Effector memory CD8-positive, alpha-beta T cell (primary cell): ENCODE results near the gene POU2F3.

Source experiments
- ATAC-seq: fragments of 150-1000 bp; cut with Tn5 transposase; replicated peaks from 2 replicates; pipeline ENCODE4 v1.10.0; 2021; ENCODE audit warnings: mild to moderate bottlenecking, moderate library complexity
- DNase-seq, 3 experiments: peaks; one replicate each; pipeline ENCODE4 v3.0.0; 2021
- H3K27ac Mint-ChIP-seq, 2 donors: one replicate each; pipeline ENCODE4 v1.8.0; 2022; ENCODE audit warnings: mild to moderate bottlenecking in 2 of 2, mixed read lengths in 2 of 2, moderate library complexity in 2 of 2
- H3K27me3 Mint-ChIP-seq, 2 donors: one replicate each; pipeline ENCODE4 v1.8.0; 2022; ENCODE audit warnings: mixed read lengths in 2 of 2
- H3K36me3 Mint-ChIP-seq: one replicate; pipeline ENCODE4 v1.8.0; 2022; ENCODE audit warnings: mild to moderate bottlenecking, moderate library complexity, mixed read lengths; ENCODE audit not compliant: insufficient read depth
- H3K4me1 Mint-ChIP-seq, 2 donors: one replicate each; pipeline ENCODE4 v1.8.0; 2022; ENCODE audit warnings: low read depth in 2 of 2, mixed read lengths in 2 of 2
- H3K4me3 Mint-ChIP-seq, 2 donors: one replicate each; pipeline ENCODE4 v1.8.0; 2022; ENCODE audit warnings: mild to moderate bottlenecking in 2 of 2, mixed read lengths in 2 of 2, moderate library complexity in 2 of 2
- H3K9me3 Mint-ChIP-seq, 2 donors: one replicate each; pipeline ENCODE4 v1.8.0; 2022; ENCODE audit warnings: mixed read lengths in 2 of 2

The POU2F3 gene

GRCh38 chr11:120318906-120319305 is 79.0 kb downstream of the POU2F3 start:
- Mint-ChIP-seq H3K27ac (no peak overlapping the region), H3K4me1 (no peaks in the 10 kb centered on the region), H3K36me3 (no peaks in the 10 kb centered on the region), H3K4me3 (no peak overlapping the region), H3K27me3 (peaks cover 56 to 68% of the 10 kb centered on the region in 2 donors), H3K9me3 (no peaks in the 10 kb centered on the region)
- ATAC-seq (no peak), DNase-seq (no peak)

- no peak for DNase-seq
- ATAC-seq: peak; percentile 63
- no peaks in the 10 kb centered on the region for H3K9me3 Mint-ChIP-seq
Observed at GRCh38 chr11:120324932-120325810, 85.2 kb downstream of the POU2F3 start, which contains the start of gene TLCD5. TSS of gene TLCD5 (plus strand) at chr11:120325299. CDS start at chr11:120327442, 2,143 bp downstream.

GRCh38 chr11:120326228-120326627 is 86.3 kb downstream of the POU2F3 start:
- Mint-ChIP-seq H3K36me3 (no peaks in the 10 kb centered on the region), H3K27me3 (peaks cover 77 to 82% of the 10 kb centered on the region in 2 donors), H3K27ac (no peak overlapping the region), H3K9me3 (no peaks in the 10 kb centered on the region), H3K4me1 (peaks cover 4 to 14% of the 10 kb centered on the region in 2 donors), H3K4me3 (peak overlapping the region; percentile 37 to 45)
- no peak for ATAC-seq
- DNase-seq: no peak

More at GRCh38 chr11:120324932-120325810, 85.2 kb downstream of the POU2F3 start, which contains the start of gene TLCD5:
- no peak within 1 kb of the TSS for H3K27ac Mint-ChIP-seq
- no peaks in the 10 kb centered on the region for H3K36me3 Mint-ChIP-seq
- peaks cover 4 to 14% of the 10 kb centered on the region in 2 donors for H3K4me1 Mint-ChIP-seq
- H3K4me3 Mint-ChIP-seq: peak within 1 kb of the TSS; percentile 70 to 77
- peaks cover 72 to 78% of the 10 kb centered on the region in 2 donors for H3K27me3 Mint-ChIP-seq

GRCh38 chr11:120326845-120327281 is 86.9 kb downstream of the POU2F3 start:
- Mint-ChIP-seq H3K36me3 (no peaks in the 10 kb centered on the region), H3K4me1 (peaks cover 4 to 14% of the 10 kb centered on the region in 2 donors), H3K4me3 (no peak overlapping the region), H3K27ac (no peak overlapping the region), H3K27me3 (peaks cover 78 to 82% of the 10 kb centered on the region in 2 donors), H3K9me3 (no peaks in the 10 kb centered on the region)
- DNase-seq: no peak
- ATAC-seq: peak; percentile 32

GRCh38 chr11:120327311-120327710 is 87.4 kb downstream of the POU2F3 start:
- ATAC-seq (no peak), DNase-seq (no peak)
- H3K9me3 Mint-ChIP-seq: no peaks in the 10 kb centered on the region
- H3K4me3 Mint-ChIP-seq: no peak overlapping the region
- H3K4me1 Mint-ChIP-seq: peaks cover 4 to 14% of the 10 kb centered on the region in 2 donors
- H3K27ac Mint-ChIP-seq: no peak overlapping the region
- H3K27me3 Mint-ChIP-seq: peaks cover 77 to 82% of the 10 kb centered on the region in 2 donors
- no peaks in the 10 kb centered on the region for H3K36me3 Mint-ChIP-seq

- DNase-seq (no peak), ATAC-seq (no peak)
- Mint-ChIP-seq H3K36me3 (peaks cover 3% of the 10 kb centered on the region), H3K4me1 (peaks cover 4 to 14% of the 10 kb centered on the region in 2 donors), H3K27ac (no peak overlapping the region), H3K27me3 (peaks cover 67 to 73% of the 10 kb centered on the region in 2 donors), H3K9me3 (no peaks in the 10 kb centered on the region), H3K4me3 (no peak overlapping the region)
Observed at GRCh38 chr11:120329556-120329955, 89.6 kb downstream of the POU2F3 start.

- DNase-seq (no peak), ATAC-seq (no peak)
- Mint-ChIP-seq H3K36me3 (peaks cover 3% of the 10 kb centered on the region), H3K27ac (no peak overlapping the region), H3K27me3 (peaks cover 63 to 69% of the 10 kb centered on the region in 2 donors), H3K4me1 (peaks cover 6 to 11% of the 10 kb centered on the region in 2 donors), H3K9me3 (no peaks in the 10 kb centered on the region), H3K4me3 (no peak overlapping the region)
Observed at GRCh38 chr11:120330045-120330444, 90.1 kb downstream of the POU2F3 start.

GRCh38 chr11:120331301-120331996 is 91.5 kb downstream of the POU2F3 start:
- DNase-seq (no peak), ATAC-seq (no peak)
- Mint-ChIP-seq H3K9me3 (no peaks in the 10 kb centered on the region), H3K27ac (no peak overlapping the region), H3K27me3 (peaks cover 55 to 60% of the 10 kb centered on the region in 2 donors), H3K4me3 (no peak overlapping the region), H3K4me1 (peaks cover 6 to 9% of the 10 kb centered on the region in 2 donors), H3K36me3 (peaks cover 3% of the 10 kb centered on the region)

GRCh38 chr11:120332822-120333716 is 93.1 kb downstream of the POU2F3 start:
- H3K27me3 Mint-ChIP-seq: peaks cover 54 to 57% of the 10 kb centered on the region in 2 donors
- no peaks in the 10 kb centered on the region for H3K9me3 Mint-ChIP-seq
- no peak overlapping the region for H3K27ac Mint-ChIP-seq
- ATAC-seq (no peak), DNase-seq (no peak)
- H3K4me1 Mint-ChIP-seq: peaks cover 10 to 18% of the 10 kb centered on the region in 2 donors
- peaks cover 11% of the 10 kb centered on the region for H3K36me3 Mint-ChIP-seq
- no peak overlapping the region for H3K4me3 Mint-ChIP-seq

- Mint-ChIP-seq H3K4me1 (peaks cover 10 to 18% of the 10 kb centered on the region in 2 donors), H3K27ac (no peak overlapping the region), H3K9me3 (no peaks in the 10 kb centered on the region), H3K27me3 (peaks cover 47 to 54% of the 10 kb centered on the region in 2 donors), H3K36me3 (peaks cover 11% of the 10 kb centered on the region), H3K4me3 (no peak overlapping the region)
- ATAC-seq (no peak), DNase-seq (no peak)
Observed at GRCh38 chr11:120333801-120334200, 93.9 kb downstream of the POU2F3 start.

- DNase-seq: no peak
- Mint-ChIP-seq H3K9me3 (no peaks in the 10 kb centered on the region), H3K36me3 (peaks cover 11% of the 10 kb centered on the region), H3K4me1 (peaks cover 12 to 20% of the 10 kb centered on the region in 2 donors), H3K27ac (no peak overlapping the region), H3K27me3 (peaks cover 47 to 57% of the 10 kb centered on the region in 2 donors), H3K4me3 (no peak overlapping the region)
- ATAC-seq: no peak
Observed at GRCh38 chr11:120334332-120334731, 94.4 kb downstream of the POU2F3 start.

GRCh38 chr11:120334894-120335462 is 95.0 kb downstream of the POU2F3 start:
- peak; percentile 46 for ATAC-seq
- DNase-seq: peak; percentile 69 to 75 (median 70)
- peaks cover 11% of the 10 kb centered on the region for H3K36me3 Mint-ChIP-seq
- H3K4me3 Mint-ChIP-seq: peak overlapping the region; percentile 77 to 88
- peaks cover 50 to 59% of the 10 kb centered on the region in 2 donors for H3K27me3 Mint-ChIP-seq
- peaks cover 18 to 26% of the 10 kb centered on the region in 2 donors for H3K4me1 Mint-ChIP-seq
- no peaks in the 10 kb centered on the region for H3K9me3 Mint-ChIP-seq
- no peak overlapping the region for H3K27ac Mint-ChIP-seq
